Natural killer cell (primary cell): ENCODE results near the gene PMM2. TPM values are rescaled to one million over a fixed set of nuclear protein-coding genes. Genes with fewer than 3 reads are reported as not detected.

Source experiments
- ATAC-seq, 3 donors: fragments of 150-1000 bp in 2 of 3; fragments of 200-7000 bp in 1 of 3; cut with Tn5 transposase; 1 replicate in 1 of 3; 2 replicates in 2 of 3; pipeline ENCODE4 v1.10.0; 2021; ENCODE audit warnings: mild to moderate bottlenecking in 2 of 3, moderate library complexity in 2 of 3
- DNase-seq, 2 donors: peaks; one replicate each; pipeline versions ENCODE4 v3.0.0 to v3.0.0-alpha.2; 2013 to 2021; ENCODE audit warnings: mixed read lengths in 1 of 2
- H3K27ac ChIP-seq: one replicate; pipeline ENCODE4 v1.5.1; 2013; ENCODE audit warnings: mild to moderate bottlenecking, low read length
- H3K27me3 ChIP-seq: one replicate; pipeline ENCODE4 v1.6.1; 2013; ENCODE audit warnings: low read length; ENCODE audit not compliant: control insufficient read depth, insufficient read depth
- H3K36me3 ChIP-seq: one replicate; pipeline ENCODE4 v1.6.1; 2013; ENCODE audit warnings: low read length; ENCODE audit not compliant: control insufficient read depth, insufficient read depth
- H3K4me1 ChIP-seq: one replicate; pipeline ENCODE4 v1.6.1; 2013; ENCODE audit warnings: low read length; ENCODE audit not compliant: control insufficient read depth, insufficient read depth
- H3K4me3 ChIP-seq: one replicate; pipeline ENCODE4 v1.5.1; 2013; ENCODE audit warnings: low read length
- H3K9me3 ChIP-seq: one replicate; pipeline ENCODE4 v1.6.1; 2013; ENCODE audit warnings: low read length; ENCODE audit not compliant: control insufficient read depth, insufficient read depth
- H3K27ac Mint-ChIP-seq, 2 donors: one replicate each; pipeline ENCODE4 v1.8.0; 2022; ENCODE audit warnings: mild to moderate bottlenecking in 2 of 2, mixed read lengths in 2 of 2, moderate library complexity in 1 of 2
- H3K27me3 Mint-ChIP-seq, 2 donors: one replicate each; pipeline ENCODE4 v1.8.0; 2022; ENCODE audit warnings: low read depth in 2 of 2, mixed read lengths in 2 of 2
- H3K36me3 Mint-ChIP-seq: one replicate; pipeline ENCODE4 v1.8.0; 2022; ENCODE audit warnings: mixed read lengths
- H3K4me1 Mint-ChIP-seq, 2 donors: one replicate each; pipeline ENCODE4 v1.8.0; 2022; ENCODE audit warnings: mixed read lengths in 2 of 2
- H3K4me3 Mint-ChIP-seq: one replicate; pipeline ENCODE4 v1.8.0; 2022; ENCODE audit warnings: mild to moderate bottlenecking, moderate library complexity, mixed read lengths
- H3K9me3 Mint-ChIP-seq, 2 donors: one replicate each; pipeline ENCODE4 v1.8.0; 2022; ENCODE audit warnings: mixed read lengths in 2 of 2
- CTCF ChIP-seq: fragments of 200-600 bp; IDR thresholded peaks from one replicate; pipeline ENCODE4 v1.8.0; 2022; ENCODE audit warnings: antibody characterized with exemption
- WGBS: methylation state at CpG from one replicate; pipeline ENCODE4 v1.1.7; 2013; ENCODE audit warnings: missing lambda C conversion rate; ENCODE audit not compliant: insufficient coverage; 5-methylcytosine and 5-hydroxymethylcytosine counted together
- intact Hi-C: fragments of 100-400 bp; cut with micrococcal nuclease; formaldehyde crosslinking; loops from one replicate; pipeline ENCODE4 v1.14.2; 2022
- total RNA-seq, 4 donors: library from RNA; stranded (reverse); fragments of 120-200 nt in 1 of 4; gene quantifications; one replicate each; pipeline versions ENCODE4 v1.2.3 to v1.2.4, GENCODE V29; 2013 to 2022

PMM2 gene
- total RNA-seq, 3 donors from 2014 or later (not counting 1 experiment from before 2014, with no cell fraction given) = 33.4 to 37.6 (median 36.4) TPM

- no peak for ATAC-seq
- no peak for TF ChIP-seq CTCF
Measured at GRCh38 chr16:8894736-8895334, 97.2 kb downstream of the PMM2 start.

GRCh38 chr16:8898660-8899318, 101.2 kb downstream of the PMM2 start:
- WGBS = 95% methylated on average over 3 of the region's 3 CpGs
- Histone ChIP-seq H3K36me3 (peaks cover 92% of the 10 kb centered on the region), H3K4me1 (no peaks in the 10 kb centered on the region), H3K9me3 (no peaks in the 10 kb centered on the region), H3K27ac (no peak overlapping the region), H3K4me3 (no peak overlapping the region), H3K27me3 (no peaks in the 10 kb centered on the region)
- Mint-ChIP-seq H3K4me3 (no peak overlapping the region), H3K27ac (no peak overlapping the region), H3K27me3 (no peaks in the 10 kb centered on the region), H3K36me3 (peaks cover 30% of the 10 kb centered on the region), H3K9me3 (no peaks in the 10 kb centered on the region), H3K4me1 (no peaks in the 10 kb centered on the region)
- no peak for ATAC-seq
- DNase-seq = no peak
- no peak for TF ChIP-seq CTCF
- intact Hi-C loops = loop anchor here (10.0 kb wide), 1 partner anchor 236 kb away; no protein-coding TSS in a partner anchor

More at GRCh38 chr16:8894736-8895334, 97.2 kb downstream of the PMM2 start:
- intact Hi-C loops = loop anchor here (10.0 kb wide), 1 partner anchor 240 kb away; no protein-coding TSS in a partner anchor
- no peaks in the 10 kb centered on the region for H3K27me3 ChIP-seq
- H3K9me3 Mint-ChIP-seq = no peaks in the 10 kb centered on the region
- no peak for DNase-seq
- H3K36me3 ChIP-seq = peaks cover 77% of the 10 kb centered on the region
- H3K36me3 Mint-ChIP-seq = peaks cover 26% of the 10 kb centered on the region
- no peaks in the 10 kb centered on the region for H3K9me3 ChIP-seq
- H3K4me1 Mint-ChIP-seq = peaks cover 0 to 8% of the 10 kb centered on the region in 2 donors
- H3K27ac ChIP-seq = no peak overlapping the region
- H3K4me1 ChIP-seq = peaks cover 10% of the 10 kb centered on the region
- H3K27ac Mint-ChIP-seq = peak overlapping the region in 1 of 2 donors; percentile 75
- H3K4me3 Mint-ChIP-seq = peak overlapping the region; percentile 13
- WGBS = 97% methylated on average over 21 of the region's 21 CpGs
- H3K27me3 Mint-ChIP-seq = no peaks in the 10 kb centered on the region
- no peak overlapping the region for H3K4me3 ChIP-seq

Other genes starting within 250 kb of the PMM2 start
- gene TMEM114, start 207.3 kb upstream of the PMM2 start, total RNA-seq = not detected
- 10 to 100 TPM; 27.1 to 45.8 (median 38.9) TPM for gene METTL22, start 176.1 kb upstream of the PMM2 start, total RNA-seq
- 10 to 100 TPM; 11.0 to 13.4 (median 11.3) TPM for gene ABAT, start 123.2 kb upstream of the PMM2 start, total RNA-seq
- gene TMEM186, start 200 bp upstream of the PMM2 start, total RNA-seq = 1 to 10 TPM; 3.0 to 5.2 (median 4.1) TPM
- gene CARHSP1, start 71.2 kb downstream of the PMM2 start, total RNA-seq = 10 to 100 TPM; 59.0 to 70.0 (median 60.1) TPM
- 1 to 10 TPM in 1 of 3 donors, under 1 TPM in 2; 0.21 to 1.1 (median 0.29) TPM for gene LITAFD, start 84.5 kb downstream of the PMM2 start, total RNA-seq
- 100 to 1,000 TPM; 213 to 268 (median 236) TPM for gene USP7, start 166.1 kb downstream of the PMM2 start, total RNA-seq